Mesenchymal stem cell (in vitro differentiated cells and primary cell): ENCODE measurements around the gene ZNF280B.
A peak's percentile ranks its signal among the peaks of the same experiment; 100 is the strongest.

Source experiments
- DNase-seq: peaks from one replicate; pipeline ENCODE4 v3.0.0-alpha.2; 2013
- H2AFZ ChIP-seq: one replicate; pipeline ENCODE4 v1.6.1; 2013; ENCODE audit warnings: low read depth, mild to moderate bottlenecking, control low read depth, inconsistent platforms, low read length, moderate library complexity
- H2AK5ac ChIP-seq: 2 replicates; pipeline ENCODE4 v1.6.1; 2013; ENCODE audit warnings: low read length, moderate library complexity, mild to moderate bottlenecking, inconsistent platforms; ENCODE audit not compliant: severe bottlenecking
- H2BK120ac ChIP-seq: one replicate; pipeline ENCODE4 v1.6.1; 2013; ENCODE audit warnings: low read depth, mild to moderate bottlenecking, inconsistent platforms, low read length, moderate library complexity
- H2BK12ac ChIP-seq, 2 experiments: one replicate each; pipeline ENCODE4 v1.6.1; 2013; ENCODE audit warnings: inconsistent platforms in 2 of 2, low read length in 2 of 2, mild to moderate bottlenecking in 2 of 2, moderate library complexity in 2 of 2, control low read depth in 1 of 2
- H2BK15ac ChIP-seq: one replicate; pipeline ENCODE4 v1.6.1; 2013; ENCODE audit warnings: mild to moderate bottlenecking, low read depth, inconsistent platforms; ENCODE audit not compliant: poor library complexity, severe bottlenecking
- H2BK5ac ChIP-seq: 2 replicates; pipeline ENCODE4 v1.6.1; 2013; ENCODE audit warnings: low read depth, mild to moderate bottlenecking, low read length, control low read depth, inconsistent platforms; ENCODE audit not compliant: poor library complexity, severe bottlenecking
- H3K14ac ChIP-seq, 2 experiments: one replicate each; pipeline ENCODE4 v1.6.1; 2013; ENCODE audit warnings: inconsistent platforms in 2 of 2, low read length in 2 of 2, control low read depth in 1 of 2, mild to moderate bottlenecking in 1 of 2, moderate library complexity in 1 of 2
- H3K18ac ChIP-seq, 2 experiments: one replicate each; pipeline ENCODE4 v1.6.1; 2013; ENCODE audit warnings: inconsistent platforms in 2 of 2, low read length in 2 of 2, control low read depth in 1 of 2, low read depth in 1 of 2, mild to moderate bottlenecking in 1 of 2
- H3K23ac ChIP-seq, 2 experiments: one replicate each; pipeline ENCODE4 v1.6.1; 2013; ENCODE audit warnings: inconsistent platforms in 2 of 2, low read length in 2 of 2, mild to moderate bottlenecking in 2 of 2, moderate library complexity in 2 of 2, control low read depth in 1 of 2
- H3K27ac ChIP-seq: 2 replicates; pipeline ENCODE4 v1.5.1; 2013; ENCODE audit warnings: mild to moderate bottlenecking, moderate library complexity, low read length, control low read depth, inconsistent platforms; ENCODE audit not compliant: poor library complexity, severe bottlenecking
- H3K27me3 ChIP-seq, 2 experiments: 2 replicates each; pipeline versions ENCODE4 v1.6.1 to v1.7.0; 2013; ENCODE audit warnings: low read length in 2 of 2, mild to moderate bottlenecking in 2 of 2, moderate library complexity in 2 of 2, control low read depth in 1 of 2, inconsistent platforms in 1 of 2; ENCODE audit not compliant: control insufficient read depth in 1 of 2, insufficient read depth in 1 of 2
- H3K36me3 ChIP-seq, 2 experiments: 2 replicates each; pipeline versions ENCODE4 v1.6.1 to v1.7.0; 2013; ENCODE audit warnings: low read length in 2 of 2, control low read depth in 1 of 2, inconsistent platforms in 1 of 2, low read depth in 1 of 2, mild to moderate bottlenecking in 1 of 2; ENCODE audit not compliant: insufficient read depth in 2 of 2, control insufficient read depth in 1 of 2
- H3K4ac ChIP-seq, 2 experiments: one replicate each; pipeline ENCODE4 v1.6.1; 2013; ENCODE audit warnings: inconsistent platforms in 2 of 2, low read length in 2 of 2, mild to moderate bottlenecking in 2 of 2, moderate library complexity in 2 of 2, control low read depth in 1 of 2, low read depth in 1 of 2
- H3K4me1 ChIP-seq: 2 replicates; pipeline ENCODE4 v1.6.1; 2013; ENCODE audit warnings: low read depth, low read length, control low read depth; ENCODE audit not compliant: control insufficient read depth, insufficient read depth
- H3K4me2 ChIP-seq: 2 replicates; pipeline ENCODE4 v1.6.1; 2013; ENCODE audit warnings: low read length, mild to moderate bottlenecking, inconsistent platforms; ENCODE audit not compliant: poor library complexity, severe bottlenecking
- H3K4me3 ChIP-seq, 2 experiments: 2 replicates each; pipeline versions ENCODE4 v1.5.1 to v1.7.0; 2013; ENCODE audit warnings: low read length in 2 of 2, mild to moderate bottlenecking in 2 of 2, control low read depth in 1 of 2, low read depth in 1 of 2; ENCODE audit not compliant: insufficient read depth in 1 of 2
- H3K79me1 ChIP-seq: replicated peaks from 2 replicates; pipeline ENCODE4 v1.6.1; 2013; ENCODE audit warnings: mild to moderate bottlenecking, control low read depth, low read length, inconsistent platforms; ENCODE audit not compliant: poor library complexity, severe bottlenecking
- H3K9ac ChIP-seq: 2 replicates; pipeline ENCODE4 v1.7.0; 2013; ENCODE audit warnings: mild to moderate bottlenecking, low read length, moderate library complexity
- H3K9me3 ChIP-seq: 2 replicates; pipeline ENCODE4 v1.7.0; 2013; ENCODE audit warnings: mild to moderate bottlenecking, low read length; ENCODE audit not compliant: control insufficient read depth
- H4K8ac ChIP-seq: one replicate; pipeline ENCODE4 v1.6.1; 2013; ENCODE audit warnings: inconsistent platforms, mild to moderate bottlenecking, low read length, moderate library complexity
- H4K91ac ChIP-seq: one replicate; pipeline ENCODE4 v1.6.1; 2013; ENCODE audit warnings: mild to moderate bottlenecking, low read length, inconsistent platforms
- WGBS: methylation state at CpG from one replicate; pipeline ENCODE4 v1.1.7; 2013; ENCODE audit warnings: mixed read lengths; 5-methylcytosine and 5-hydroxymethylcytosine counted together

ZNF280B gene

DNA sequence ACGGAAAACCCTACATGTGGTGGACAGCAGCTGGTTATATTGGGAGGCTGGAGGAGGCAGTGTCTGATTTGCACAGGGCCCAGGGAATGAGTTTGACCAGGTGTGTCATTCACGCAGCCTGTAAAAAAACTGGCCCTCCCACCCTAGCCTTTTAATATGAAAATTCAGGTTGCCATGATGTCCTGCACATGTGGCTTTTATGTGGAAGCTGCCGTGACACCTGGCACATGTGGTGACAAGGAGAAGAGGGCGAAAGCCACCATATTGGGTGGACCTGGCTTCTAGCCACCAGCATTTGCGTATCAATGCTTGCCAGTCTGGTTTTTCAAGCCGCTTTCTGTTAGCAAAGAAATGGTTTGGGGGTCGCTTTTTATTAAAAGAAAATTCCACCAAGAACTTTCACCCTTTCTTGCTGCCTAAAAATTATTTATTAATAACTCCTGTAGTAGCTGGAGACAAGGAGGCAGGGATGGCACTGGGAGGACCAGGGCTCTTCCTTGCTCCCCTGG, 43.4 kb downstream of the ZNF280B start:
- Histone ChIP-seq H3K36me3 (no peaks in the 10 kb centered on the region), H2BK5ac (no peak overlapping the region), H3K4me3 (no peak overlapping the region), H3K4me2 (no peak overlapping the region), H2AK5ac (no peak overlapping the region), H2AFZ (no peak overlapping the region), H3K18ac (no peak overlapping the region), H3K79me1 (no peaks in the 10 kb centered on the region), H4K8ac (no peak overlapping the region), H3K27ac (no peak overlapping the region), H2BK12ac (no peak overlapping the region), H3K4ac (no peak overlapping the region), H2BK120ac (no peak overlapping the region), H4K91ac (no peak overlapping the region), H3K4me1 (no peaks in the 10 kb centered on the region), H2BK15ac (no peak overlapping the region), H3K14ac (no peak overlapping the region), H3K9me3 (peaks cover 11% of the 10 kb centered on the region), H3K27me3 (peaks cover 0 to 43% of the 10 kb centered on the region in 2 experiments), H3K23ac (no peak overlapping the region), H3K9ac (no peak overlapping the region)
- no peak for DNase-seq
- 57% methylated on average over 4 of the region's 7 CpGs for WGBS

DNA sequence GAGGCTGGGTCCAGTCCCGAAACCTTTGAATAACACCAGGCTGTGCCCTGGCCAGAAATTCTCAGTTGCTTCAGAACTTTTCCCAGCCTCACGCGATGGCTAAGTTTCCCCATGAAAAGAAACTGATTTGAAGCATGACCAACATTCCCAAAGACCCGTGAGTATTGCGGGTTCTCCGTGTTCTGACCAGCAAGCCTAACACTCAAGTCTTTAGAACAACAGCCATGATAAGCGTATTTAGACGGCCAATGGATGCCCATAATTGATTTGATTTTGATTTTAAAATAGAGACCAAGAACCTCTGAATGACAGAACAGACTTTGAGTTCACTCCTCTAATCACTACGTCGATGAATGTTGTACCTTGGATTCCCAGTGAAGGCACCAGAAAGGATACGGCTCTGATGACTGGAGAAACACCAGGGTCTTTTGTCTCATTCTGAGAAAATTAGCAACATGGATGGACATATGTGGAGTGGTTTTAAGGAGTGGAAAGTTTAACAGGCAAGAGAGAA, 43.9 kb downstream of the ZNF280B start:
- no peaks in the 10 kb centered on the region for H3K4me1 ChIP-seq
- no peak overlapping the region for H3K27ac ChIP-seq
- H3K79me1 ChIP-seq = no peaks in the 10 kb centered on the region
- no peak overlapping the region for H3K4ac ChIP-seq
- no peak overlapping the region for H3K4me2 ChIP-seq
- H4K8ac ChIP-seq = no peak overlapping the region
- no peak overlapping the region for H3K4me3 ChIP-seq
- 85% methylated on average over 11 of the region's 11 CpGs for WGBS
- no peak overlapping the region for H3K9ac ChIP-seq
- no peak overlapping the region for H3K23ac ChIP-seq
- no peaks in the 10 kb centered on the region for H3K36me3 ChIP-seq
- no peak overlapping the region for H2BK15ac ChIP-seq
- no peak overlapping the region for H3K18ac ChIP-seq
- H2AK5ac ChIP-seq = no peak overlapping the region
- peaks cover 0 to 43% of the 10 kb centered on the region in 2 experiments for H3K27me3 ChIP-seq
- no peak overlapping the region for H2BK5ac ChIP-seq
- H2AFZ ChIP-seq = no peak overlapping the region
- no peak overlapping the region for H3K14ac ChIP-seq
- no peak overlapping the region for H4K91ac ChIP-seq
- no peak for DNase-seq
- no peak overlapping the region for H2BK12ac ChIP-seq
- H3K9me3 ChIP-seq = peaks cover 12% of the 10 kb centered on the region
- no peak overlapping the region for H2BK120ac ChIP-seq

DNA sequence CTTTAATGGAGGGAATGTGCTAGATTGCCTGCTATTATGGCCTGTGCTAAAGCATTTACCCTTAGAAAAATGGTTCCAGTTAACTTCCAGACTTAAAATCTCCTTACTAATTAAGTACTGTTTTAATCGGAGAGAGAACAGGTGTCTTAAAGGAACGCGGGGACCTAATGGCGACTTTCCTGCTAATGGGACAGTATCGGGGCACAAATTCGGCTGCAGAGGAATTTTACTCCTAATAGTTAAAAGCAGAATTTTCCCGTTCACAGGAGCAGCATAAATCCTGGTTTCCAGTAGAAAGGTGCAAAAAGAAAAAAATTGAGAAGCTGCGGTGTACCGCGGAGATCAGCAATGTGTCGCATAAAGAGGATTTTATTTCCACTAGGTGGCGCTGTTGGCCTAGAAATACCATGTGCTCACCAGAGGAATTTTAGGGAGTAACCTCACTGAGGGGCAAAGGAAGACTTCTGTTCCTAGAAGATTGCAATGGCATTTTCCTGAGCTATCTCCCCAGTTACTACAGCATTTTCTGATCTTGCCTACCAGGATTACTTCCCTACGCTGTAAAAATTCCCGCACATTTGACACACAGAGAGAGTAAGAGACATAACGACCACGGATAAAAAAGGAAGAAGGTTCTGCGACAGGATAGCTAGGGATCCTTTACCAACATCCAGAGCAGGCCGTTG, 44.5 kb downstream of the ZNF280B start:
- Histone ChIP-seq H3K27ac (no peak overlapping the region), H2AK5ac (no peak overlapping the region)
- 43% methylated on average over 18 of the region's 18 CpGs for WGBS

DNA sequence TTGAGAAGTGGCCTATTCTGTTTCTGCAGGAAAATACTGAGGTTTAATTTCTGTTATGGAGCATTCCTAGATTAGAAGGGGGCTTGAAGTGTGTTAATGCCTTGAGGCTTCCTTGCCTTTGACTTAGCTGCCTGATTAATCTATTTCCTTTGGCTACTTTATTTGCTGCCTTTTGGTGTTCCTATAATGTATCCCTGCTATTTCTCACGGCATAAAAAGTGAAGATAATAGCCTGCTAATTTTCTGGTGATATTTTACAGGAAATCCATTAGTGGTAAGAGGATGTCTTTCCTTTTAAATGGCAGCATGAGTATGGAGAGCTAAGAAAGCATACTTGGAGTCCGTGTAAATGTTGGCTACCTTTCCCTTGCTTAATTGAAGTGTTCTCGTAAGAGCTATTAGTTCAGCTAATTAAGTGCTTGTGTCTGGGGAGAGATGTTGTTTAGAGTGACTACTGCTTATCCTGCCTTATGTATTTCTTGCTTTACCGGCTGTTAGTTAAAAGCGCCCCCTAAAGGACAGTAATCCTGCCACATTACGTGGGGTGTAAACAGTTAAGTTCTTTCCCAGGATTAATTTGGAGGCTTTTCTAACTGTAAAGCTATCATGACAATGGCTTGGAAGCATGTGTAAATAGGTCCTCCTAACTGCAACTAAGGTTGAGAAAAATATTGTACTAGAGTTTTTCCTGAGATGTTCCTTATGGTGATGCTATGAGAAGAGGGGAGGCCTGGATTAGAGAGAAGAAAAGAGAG, 45.6 kb downstream of the ZNF280B start:
- Histone ChIP-seq H3K18ac (no peak overlapping the region), H3K14ac (no peak overlapping the region), H3K4ac (no peak overlapping the region), H2AFZ (no peak overlapping the region), H3K27me3 (peaks cover 0 to 43% of the 10 kb centered on the region in 2 experiments), H3K9me3 (peaks cover 22% of the 10 kb centered on the region), H2AK5ac (no peak overlapping the region), H4K91ac (no peak overlapping the region), H3K4me3 (no peak overlapping the region), H3K9ac (no peak overlapping the region), H4K8ac (no peak overlapping the region), H2BK12ac (no peak overlapping the region), H3K23ac (no peak overlapping the region), H2BK15ac (no peak overlapping the region), H3K79me1 (no peaks in the 10 kb centered on the region), H3K27ac (no peak overlapping the region), H2BK120ac (no peak overlapping the region), H3K4me1 (no peaks in the 10 kb centered on the region), H3K4me2 (no peak overlapping the region), H3K36me3 (no peaks in the 10 kb centered on the region), H2BK5ac (no peak overlapping the region)
- DNase-seq = no peak
- 43% methylated on average over 6 of the region's 6 CpGs for WGBS

More for the DNA sequence above, 44.5 kb downstream of the ZNF280B start:
- DNase-seq = peak; percentile 53
- Histone ChIP-seq H3K9ac (no peak overlapping the region), H3K4me1 (no peaks in the 10 kb centered on the region), H2BK120ac (no peak overlapping the region), H2BK12ac (no peak overlapping the region), H3K4me3 (no peak overlapping the region), H4K8ac (no peak overlapping the region), H2BK15ac (no peak overlapping the region), H3K79me1 (no peaks in the 10 kb centered on the region), H4K91ac (no peak overlapping the region), H3K9me3 (peaks cover 16% of the 10 kb centered on the region), H3K4me2 (no peak overlapping the region), H2AFZ (no peak overlapping the region), H3K14ac (no peak overlapping the region), H2BK5ac (no peak overlapping the region), H3K27me3 (peaks cover 0 to 43% of the 10 kb centered on the region in 2 experiments), H3K4ac (no peak overlapping the region), H3K36me3 (no peaks in the 10 kb centered on the region), H3K23ac (no peak overlapping the region), H3K18ac (no peak overlapping the region)
